K562 (cell line): Measurements from ENCODE around the gene LIN28B. TPM values are rescaled to one million over a fixed set of nuclear protein-coding genes. Genes with fewer than 3 reads are reported as not detected.

Source experiments
- BRD4 ChIP-seq: fragments of 200-600 bp; sonication (generic); IDR thresholded peaks from 2 replicates; pipeline ENCODE4 v1.6.1; 2017; ENCODE audit warnings: inconsistent platforms
- CHD2 ChIP-seq: IDR thresholded peaks from 2 replicates; pipeline ENCODE4 v1.6.1; 2011; ENCODE audit warnings: low read depth, low read length
- GABPA ChIP-seq: fragments of 200-800 bp; sonication (Bioruptor generic); conservative IDR thresholded peaks from 2 replicates; pipeline ENCODE4 v1.6.1; 2016; ENCODE audit warnings: low read depth, missing genetic modification characterization, missing compliant biosample characterization
- HDAC1 ChIP-seq, 2 experiments: fragments of 450-650 bp; IDR thresholded peaks; 2 replicates each; pipeline ENCODE4 v1.6.1; 2016 to 2017; ENCODE audit warnings: inconsistent platforms in 1 of 2, mild to moderate bottlenecking in 1 of 2, moderate library complexity in 1 of 2
- HMG20B ChIP-seq: fragments of 250-450 bp; sonication (Bioruptor Pico); IDR thresholded peaks from 2 replicates; pipeline ENCODE4 v1.5.0; 2021; ENCODE audit warnings: mild to moderate bottlenecking
- LEF1 ChIP-seq: fragments of 450-650 bp; IDR thresholded peaks from 2 replicates; pipeline ENCODE4 v1.6.1; 2016; ENCODE audit warnings: mild to moderate bottlenecking
- MYNN ChIP-seq, 2 experiments: sonication (generic); formaldehyde crosslinking in 1 of 2; IDR thresholded peaks; 2 replicates each; pipeline versions ENCODE4 v1.5.0 to v1.6.1; 2016 to 2020; ENCODE audit warnings: antibody characterized with exemption in 1 of 2, missing genetic modification reagents in 1 of 2
- NR2C1 ChIP-seq, 2 experiments: fragments of 450-650 bp; IDR thresholded peaks; 2 replicates each; pipeline ENCODE4 v1.6.1; 2017; ENCODE audit warnings: mild to moderate bottlenecking in 2 of 2, antibody characterized with exemption in 1 of 2, inconsistent platforms in 1 of 2, missing compliant biosample characterization in 1 of 2, missing genetic modification characterization in 1 of 2
- SPI1 ChIP-seq: IDR thresholded peaks from 2 replicates; pipeline ENCODE4 v1.6.1; 2011; ENCODE audit warnings: low read depth, low read length, control low read depth, borderline replicate concordance
- TCFL5 ChIP-seq: fragments of 250-450 bp; sonication (Bioruptor Pico); conservative IDR thresholded peaks from 2 replicates; pipeline ENCODE4 v1.6.1; 2021; ENCODE audit warnings: mild to moderate bottlenecking, moderate library complexity, matching md5 sums
- ZNF121 ChIP-seq: sonication (generic); formaldehyde crosslinking; conservative IDR thresholded peaks from 2 replicates; pipeline ENCODE4 v1.8.0; 2022; ENCODE audit warnings: missing genetic modification reagents
- ZNF239 ChIP-seq: fragments of 250-450 bp; sonication (Bioruptor Pico); IDR thresholded peaks from 2 replicates; pipeline ENCODE4 v1.4.0; 2020; ENCODE audit warnings: mild to moderate bottlenecking
- ZNF518B ChIP-seq: fragments of 250-450 bp; sonication (Bioruptor Pico); IDR thresholded peaks from 2 replicates; pipeline ENCODE4 v1.5.0; 2021; ENCODE audit warnings: mild to moderate bottlenecking, moderate library complexity
- polyA plus RNA-seq, 8 experiments: library from polyadenylated mRNA; depleted of rRNA in 4 of 8; stranded (reverse) in 5 of 8; unstranded in 3 of 8; fragments of >200 nt; fragmentation: Nextera tagmentation in 2 of 8; fragmentation: Illumina TruSeq in 1 of 8; extraction: Ambion mirVana in 2 of 8; extraction: Trizol in 1 of 8; gene quantifications; 2 replicates each; pipeline versions ENCODE4 v1.2.1 to v1.2.3, GENCODE V29; 2011 to 2014; ENCODE audit warnings: inconsistent platforms in 1 of 8, missing spikeins in 1 of 8
- total RNA-seq, 7 experiments: library from RNA; depleted of rRNA in 6 of 7; stranded (reverse); fragments of >200 nt in 6 of 7; fragmentation: Illumina TruSeq in 2 of 7; extraction: Trizol in 2 of 7; gene quantifications; 2 replicates each; pipeline versions ENCODE4 v1.2.1 to v1.2.3, GENCODE V29; 2011 to 2021; ENCODE audit warnings: low replicate concordance in 1 of 7
- TF ChIP-seq, protein P1 (sequence below): fragments of 450-650 bp; conservative IDR thresholded peaks from 2 replicates; pipeline ENCODE4 v1.6.1; 2016; ENCODE audit warnings: missing genetic modification characterization, low read depth, mild to moderate bottlenecking, control low read depth, missing compliant biosample characterization
- TF ChIP-seq, protein P2 (sequence below): sonication (generic); formaldehyde crosslinking; IDR thresholded peaks from 2 replicates; pipeline ENCODE4 v1.8.0; 2022; ENCODE audit warnings: mild to moderate bottlenecking, missing genetic modification reagents

The LIN28B gene
- total and polyA plus RNA-seq, 9 of the 15 experiments (the other 6 are each of a cell fraction or from before 2014, with no cell fraction given) = 20.9 to 77.3 (median 42.1) TPM

- 0 out of 2 replicates have a peak, but pooled peaks have one; percentile 21 for TF ChIP-seq LEF1
- no peak for TF ChIP-seq NR2C1 (IDR thresholded peaks at IDR 0.05)
- TF ChIP-seq NR2C1 (tag; IDR thresholded peaks at IDR 0.05) = no peak
- no peak for TF ChIP-seq SPI1
- TF ChIP-seq, protein P1, sequence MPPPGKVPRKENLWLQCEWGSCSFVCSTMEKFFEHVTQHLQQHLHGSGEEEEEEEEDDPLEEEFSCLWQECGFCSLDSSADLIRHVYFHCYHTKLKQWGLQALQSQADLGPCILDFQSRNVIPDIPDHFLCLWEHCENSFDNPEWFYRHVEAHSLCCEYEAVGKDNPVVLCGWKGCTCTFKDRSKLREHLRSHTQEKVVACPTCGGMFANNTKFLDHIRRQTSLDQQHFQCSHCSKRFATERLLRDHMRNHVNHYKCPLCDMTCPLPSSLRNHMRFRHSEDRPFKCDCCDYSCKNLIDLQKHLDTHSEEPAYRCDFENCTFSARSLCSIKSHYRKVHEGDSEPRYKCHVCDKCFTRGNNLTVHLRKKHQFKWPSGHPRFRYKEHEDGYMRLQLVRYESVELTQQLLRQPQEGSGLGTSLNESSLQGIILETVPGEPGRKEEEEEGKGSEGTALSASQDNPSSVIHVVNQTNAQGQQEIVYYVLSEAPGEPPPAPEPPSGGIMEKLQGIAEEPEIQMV (tag) = no peak
- TF ChIP-seq GABPA (tag) = no peak; the same call in 1 of the 2 replicates
- TF ChIP-seq HMG20B (CRISPR knock-in tag) = no peak
- TF ChIP-seq HDAC1 (IDR thresholded peaks at IDR 0.05) = 0 out of 4 replicates have a peak, but pooled peaks of 1 of the 2 experiments have one; percentile 5
- TF ChIP-seq, protein P2, sequence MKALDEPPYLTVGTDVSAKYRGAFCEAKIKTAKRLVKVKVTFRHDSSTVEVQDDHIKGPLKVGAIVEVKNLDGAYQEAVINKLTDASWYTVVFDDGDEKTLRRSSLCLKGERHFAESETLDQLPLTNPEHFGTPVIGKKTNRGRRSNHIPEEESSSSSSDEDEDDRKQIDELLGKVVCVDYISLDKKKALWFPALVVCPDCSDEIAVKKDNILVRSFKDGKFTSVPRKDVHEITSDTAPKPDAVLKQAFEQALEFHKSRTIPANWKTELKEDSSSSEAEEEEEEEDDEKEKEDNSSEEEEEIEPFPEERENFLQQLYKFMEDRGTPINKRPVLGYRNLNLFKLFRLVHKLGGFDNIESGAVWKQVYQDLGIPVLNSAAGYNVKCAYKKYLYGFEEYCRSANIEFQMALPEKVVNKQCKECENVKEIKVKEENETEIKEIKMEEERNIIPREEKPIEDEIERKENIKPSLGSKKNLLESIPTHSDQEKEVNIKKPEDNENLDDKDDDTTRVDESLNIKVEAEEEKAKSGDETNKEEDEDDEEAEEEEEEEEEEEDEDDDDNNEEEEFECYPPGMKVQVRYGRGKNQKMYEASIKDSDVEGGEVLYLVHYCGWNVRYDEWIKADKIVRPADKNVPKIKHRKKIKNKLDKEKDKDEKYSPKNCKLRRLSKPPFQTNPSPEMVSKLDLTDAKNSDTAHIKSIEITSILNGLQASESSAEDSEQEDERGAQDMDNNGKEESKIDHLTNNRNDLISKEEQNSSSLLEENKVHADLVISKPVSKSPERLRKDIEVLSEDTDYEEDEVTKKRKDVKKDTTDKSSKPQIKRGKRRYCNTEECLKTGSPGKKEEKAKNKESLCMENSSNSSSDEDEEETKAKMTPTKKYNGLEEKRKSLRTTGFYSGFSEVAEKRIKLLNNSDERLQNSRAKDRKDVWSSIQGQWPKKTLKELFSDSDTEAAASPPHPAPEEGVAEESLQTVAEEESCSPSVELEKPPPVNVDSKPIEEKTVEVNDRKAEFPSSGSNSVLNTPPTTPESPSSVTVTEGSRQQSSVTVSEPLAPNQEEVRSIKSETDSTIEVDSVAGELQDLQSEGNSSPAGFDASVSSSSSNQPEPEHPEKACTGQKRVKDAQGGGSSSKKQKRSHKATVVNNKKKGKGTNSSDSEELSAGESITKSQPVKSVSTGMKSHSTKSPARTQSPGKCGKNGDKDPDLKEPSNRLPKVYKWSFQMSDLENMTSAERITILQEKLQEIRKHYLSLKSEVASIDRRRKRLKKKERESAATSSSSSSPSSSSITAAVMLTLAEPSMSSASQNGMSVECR (CRISPR knock-in tag) = no peak
- TF ChIP-seq ZNF239 (CRISPR knock-in tag) = no peak
- TF ChIP-seq ZNF518B (CRISPR knock-in tag) = no peak
- no peak for TF ChIP-seq ZNF121 (CRISPR knock-in tag)
- TF ChIP-seq MYNN (IDR thresholded peaks at IDR 0.05) = 0 out of 2 replicates have a peak, but pooled peaks have one; percentile 16
- no peak for TF ChIP-seq MYNN (CRISPR knock-in tag; IDR thresholded peaks at IDR 0.05)
- peak; percentile 97 for TF ChIP-seq BRD4
- TF ChIP-seq TCFL5 (CRISPR knock-in tag) = no peak
- TF ChIP-seq CHD2 = peak; percentile 71
Observed at GRCh38 chr6:104957301-104958177, 632 bp downstream of the LIN28B start (continued).
